Mucosa of descending colon (tissue), 3 donors: Measurements from ENCODE around the gene CAVIN2. TPM values are rescaled to one million over a fixed set of nuclear protein-coding genes. Genes with fewer than 3 reads are reported as not detected.

Experiments
- ATAC-seq: fragments of 200-7000 bp; cut with Tn5 transposase; one replicate; pipeline ENCODE4 v1.9.1; 2020; ENCODE audit warnings: mild to moderate bottlenecking, moderate library complexity
- DNase-seq, 3 donors: peaks; one replicate each; pipeline ENCODE4 v3.0.0-alpha.2; 2020
- H3K36me3 ChIP-seq: fragments of 200-600 bp; one replicate; pipeline ENCODE4 v1.8.0; 2021; ENCODE audit warnings: low read depth, mild to moderate bottlenecking
- H3K4me1 ChIP-seq: fragments of 200-600 bp; one replicate; pipeline ENCODE4 v1.8.0; 2021; ENCODE audit warnings: low read depth, mild to moderate bottlenecking
- H3K4me3 ChIP-seq: fragments of 200-600 bp; one replicate; pipeline ENCODE4 v1.8.0; 2021; ENCODE audit warnings: mild to moderate bottlenecking
- H3K9me3 ChIP-seq: fragments of 200-600 bp; one replicate; pipeline ENCODE4 v1.8.0; 2021; ENCODE audit warnings: mild to moderate bottlenecking
- intact Hi-C, 2 donors: fragments of 100-400 bp; cut with DNase I in 1 of 2; cut with micrococcal nuclease in 1 of 2; formaldehyde crosslinking; loops; one replicate each; pipeline versions ENCODE4 v1.11.0 to v1.11.1; 2022; cut with DNase I, micrococcal nuclease
- total RNA-seq, 3 donors: library from RNA; stranded (reverse); fragmentation: NEBNext Ultra II Directional in 2 of 3; extraction: Animal tissue kit (Norgen Biotek cat#: 25700) in 2 of 3; gene quantifications; one replicate each; pipeline versions ENCODE4 v1.2.1 to v1.2.4, GENCODE V29; 2021 to 2023
- TF ChIP-seq, protein P1 (sequence below): fragments of 200-600 bp; IDR thresholded peaks from one replicate; pipeline ENCODE4 v1.8.0; 2022; ENCODE audit warnings: antibody characterized with exemption, mild to moderate bottlenecking
- donor health status: DM: no; HTN: no; CAD: no; lungs with moderate emphysema.
- donor health status: DM: no; HTN: no; CAD: no.
- donor health status: DM: no; HTN: yes; CAD: no.

CAVIN2 gene
- total RNA-seq, 3 donors from 2014 or later = 6.7 to 154 (median 13.7) TPM

- Histone ChIP-seq H3K9me3 (no peaks in the 10 kb centered on the region), H3K4me3 (no peak overlapping the region), H3K36me3 (no peaks in the 10 kb centered on the region), H3K4me1 (no peaks in the 10 kb centered on the region)
- ATAC-seq (no peak), DNase-seq (no peak)
- TF ChIP-seq, protein P1, sequence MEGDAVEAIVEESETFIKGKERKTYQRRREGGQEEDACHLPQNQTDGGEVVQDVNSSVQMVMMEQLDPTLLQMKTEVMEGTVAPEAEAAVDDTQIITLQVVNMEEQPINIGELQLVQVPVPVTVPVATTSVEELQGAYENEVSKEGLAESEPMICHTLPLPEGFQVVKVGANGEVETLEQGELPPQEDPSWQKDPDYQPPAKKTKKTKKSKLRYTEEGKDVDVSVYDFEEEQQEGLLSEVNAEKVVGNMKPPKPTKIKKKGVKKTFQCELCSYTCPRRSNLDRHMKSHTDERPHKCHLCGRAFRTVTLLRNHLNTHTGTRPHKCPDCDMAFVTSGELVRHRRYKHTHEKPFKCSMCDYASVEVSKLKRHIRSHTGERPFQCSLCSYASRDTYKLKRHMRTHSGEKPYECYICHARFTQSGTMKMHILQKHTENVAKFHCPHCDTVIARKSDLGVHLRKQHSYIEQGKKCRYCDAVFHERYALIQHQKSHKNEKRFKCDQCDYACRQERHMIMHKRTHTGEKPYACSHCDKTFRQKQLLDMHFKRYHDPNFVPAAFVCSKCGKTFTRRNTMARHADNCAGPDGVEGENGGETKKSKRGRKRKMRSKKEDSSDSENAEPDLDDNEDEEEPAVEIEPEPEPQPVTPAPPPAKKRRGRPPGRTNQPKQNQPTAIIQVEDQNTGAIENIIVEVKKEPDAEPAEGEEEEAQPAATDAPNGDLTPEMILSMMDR = no peak
- intact Hi-C loops = no loop called here
Measured at GRCh38 chr2:191804766-191805165, 42.1 kb downstream of the CAVIN2 start.

- intact Hi-C loops = no loop called here
- Histone ChIP-seq H3K4me1 (no peaks in the 10 kb centered on the region), H3K4me3 (no peak overlapping the region), H3K36me3 (no peaks in the 10 kb centered on the region), H3K9me3 (no peaks in the 10 kb centered on the region)
- TF ChIP-seq, protein P1 = no peak
- no peak for DNase-seq
- ATAC-seq = no peak
Measured at GRCh38 chr2:191803007-191803406, 43.9 kb downstream of the CAVIN2 start.

GRCh38 chr2:191802180-191802579 lies 44.7 kb downstream of the CAVIN2 start:
- ATAC-seq = no peak
- Histone ChIP-seq H3K36me3 (no peaks in the 10 kb centered on the region), H3K4me1 (no peaks in the 10 kb centered on the region), H3K4me3 (no peak overlapping the region), H3K9me3 (no peaks in the 10 kb centered on the region)
- intact Hi-C loops = no loop called here
- TF ChIP-seq, protein P1 = no peak
- no peak for DNase-seq

- H3K4me3 ChIP-seq = no peak overlapping the region
- H3K36me3 ChIP-seq = no peaks in the 10 kb centered on the region
- intact Hi-C loops = no loop called here
- H3K4me1 ChIP-seq = no peaks in the 10 kb centered on the region
- no peak for DNase-seq
- TF ChIP-seq, protein P1 = no peak
- no peak for ATAC-seq
- H3K9me3 ChIP-seq = no peaks in the 10 kb centered on the region
Measured at GRCh38 chr2:191800874-191801273, 46.0 kb downstream of the CAVIN2 start.

DNA sequence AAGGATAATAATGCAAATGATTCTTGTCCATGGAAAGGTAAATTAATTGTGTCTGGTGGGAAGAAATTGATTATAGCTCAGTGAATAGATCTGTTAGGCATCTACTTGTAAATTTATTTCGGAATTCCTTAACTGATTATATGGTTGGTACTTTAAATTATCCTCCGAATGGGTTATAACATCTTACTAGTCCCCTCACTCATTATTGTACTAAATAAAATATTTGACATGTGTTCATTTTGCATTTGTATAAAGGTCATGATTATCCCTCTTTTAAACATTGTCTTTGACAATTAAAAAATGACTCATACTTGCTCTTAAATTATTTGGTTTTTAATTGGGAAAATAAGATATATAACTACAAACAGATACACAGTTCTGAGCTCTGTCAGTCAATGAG lies 47.4 kb downstream of the CAVIN2 start:
- DNase-seq (no peak), ATAC-seq (no peak)
- intact Hi-C loops = no loop called here
- H3K36me3 ChIP-seq = no peaks in the 10 kb centered on the region
- H3K4me3 ChIP-seq = no peak overlapping the region
- no peaks in the 10 kb centered on the region for H3K9me3 ChIP-seq
- no peaks in the 10 kb centered on the region for H3K4me1 ChIP-seq
- TF ChIP-seq, protein P1 = no peak
